ENCODE data around the gene DCPS. TPM values are rescaled to one million over a fixed set of nuclear protein-coding genes. Genes with fewer than 3 reads are reported as not detected.
"Not testable (repeated sequence)": the region's sequence is repeated elsewhere in the genome, so short reads cannot be mapped to it uniquely, and the experiment has no call there.

The DCPS gene
- total RNA-seq, 1 experiment from 2014 or later: 17.6 TPM

DNA sequence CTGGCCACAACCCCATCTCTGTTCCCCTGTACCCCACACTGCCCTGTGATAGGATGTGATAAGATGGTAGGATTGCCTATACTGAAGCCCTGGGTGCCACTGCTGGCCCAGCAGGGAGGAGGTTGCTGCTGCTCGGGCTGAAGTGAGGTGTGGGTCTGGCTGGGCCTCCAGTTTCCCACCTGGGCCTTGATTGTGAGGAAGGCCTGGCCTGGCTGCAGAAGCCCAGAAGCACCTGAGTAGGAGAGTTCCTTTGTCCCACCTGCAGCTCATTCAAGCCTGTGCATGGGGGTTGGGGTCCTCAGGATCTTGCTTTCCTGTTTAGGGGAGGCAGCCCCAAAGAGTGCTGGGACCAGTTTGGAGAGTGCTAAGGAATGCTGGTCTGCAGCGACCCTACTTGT lies 54.9 kb downstream of the DCPS start:
- Histone ChIP-seq H2AFZ (ENCODE audit: low read length) (no peak overlapping the region), H3K9me2 (replicated peaks; ENCODE audit: insufficient read depth, low read length) (no peaks in the 10 kb centered on the region), H3K9me3 (ENCODE audit: low read length) (no peaks in the 10 kb centered on the region), H3K79me2 (ENCODE audit: low read length) (peaks cover 8% of the 10 kb centered on the region; the same call in 1 of the 2 replicates), H3K27me3 (ENCODE audit: low read length) (no peaks in the 10 kb centered on the region), H3K9ac (ENCODE audit: low read length) (no peak overlapping the region), H3K4me3 (ENCODE audit: low read length) (no peak overlapping the region), H3K4me1 (ENCODE audit: low read length) (peaks cover 8% of the 10 kb centered on the region), H4K20me1 (ENCODE audit: insufficient read depth, low read depth, low read length) (0 out of 2 replicates have a peak, but pooled peaks cover 6% of the 10 kb centered on the region), H3K36me3 (ENCODE audit: insufficient read depth, low read length) (no peaks in the 10 kb centered on the region), H3K4me2 (ENCODE audit: low read depth, low read length, poor library complexity, severe bottlenecking) (no peak overlapping the region), H3K27ac (ENCODE audit: low read length) (no peak overlapping the region)
- DNase-seq: no peak

DNA sequence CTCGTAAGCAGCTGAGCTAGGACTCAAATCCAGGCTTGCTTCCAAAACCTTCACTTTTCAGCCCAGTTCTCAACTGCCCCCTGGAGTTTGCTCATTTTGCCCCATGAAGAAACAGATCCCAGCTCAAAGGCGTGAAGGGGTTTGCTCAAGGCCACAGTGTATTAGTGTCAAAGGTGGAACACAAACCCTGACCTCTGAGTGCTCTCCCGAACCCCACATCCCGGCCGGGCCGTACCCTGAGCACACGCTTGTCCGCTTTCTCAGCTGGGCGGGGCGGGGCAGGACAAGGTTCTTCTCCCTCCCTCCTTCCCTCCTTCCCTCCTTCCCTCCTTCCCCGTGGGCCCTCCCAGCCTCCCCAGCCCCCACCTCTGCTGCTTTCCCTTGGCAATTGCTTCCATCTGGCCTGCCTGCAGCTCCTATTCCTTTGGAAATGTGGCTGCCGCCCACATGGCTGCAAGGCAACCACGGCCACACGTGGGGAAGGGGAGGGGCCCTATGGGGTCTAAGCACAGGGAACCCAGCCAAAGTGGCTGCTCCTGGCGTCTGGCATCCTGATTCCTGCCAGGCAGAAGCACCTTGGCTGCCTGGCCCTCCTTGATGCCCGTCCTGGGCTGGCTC lies 55.7 kb downstream of the DCPS start:
- Histone ChIP-seq H3K9me2 (replicated peaks; ENCODE audit: insufficient read depth, low read length) (no peaks in the 10 kb centered on the region), H3K79me2 (ENCODE audit: low read length) (peaks cover 4% of the 10 kb centered on the region; the same call in 1 of the 2 replicates), H3K9ac (ENCODE audit: low read length) (no peak overlapping the region), H3K27ac (ENCODE audit: low read length) (no peak overlapping the region), H3K36me3 (ENCODE audit: insufficient read depth, low read length) (no peaks in the 10 kb centered on the region), H3K9me3 (ENCODE audit: low read length) (no peaks in the 10 kb centered on the region), H3K27me3 (ENCODE audit: low read length) (no peaks in the 10 kb centered on the region), H2AFZ (ENCODE audit: low read length) (no peak overlapping the region), H3K4me2 (ENCODE audit: low read depth, low read length, poor library complexity, severe bottlenecking) (no peak overlapping the region), H3K4me3 (ENCODE audit: low read length) (no peak overlapping the region), H4K20me1 (ENCODE audit: insufficient read depth, low read depth, low read length) (0 out of 2 replicates have a peak, but pooled peaks cover 6% of the 10 kb centered on the region), H3K4me1 (ENCODE audit: low read length) (peaks cover 5% of the 10 kb centered on the region; the same call in 1 of the 2 replicates)
- no peak for DNase-seq

DNA sequence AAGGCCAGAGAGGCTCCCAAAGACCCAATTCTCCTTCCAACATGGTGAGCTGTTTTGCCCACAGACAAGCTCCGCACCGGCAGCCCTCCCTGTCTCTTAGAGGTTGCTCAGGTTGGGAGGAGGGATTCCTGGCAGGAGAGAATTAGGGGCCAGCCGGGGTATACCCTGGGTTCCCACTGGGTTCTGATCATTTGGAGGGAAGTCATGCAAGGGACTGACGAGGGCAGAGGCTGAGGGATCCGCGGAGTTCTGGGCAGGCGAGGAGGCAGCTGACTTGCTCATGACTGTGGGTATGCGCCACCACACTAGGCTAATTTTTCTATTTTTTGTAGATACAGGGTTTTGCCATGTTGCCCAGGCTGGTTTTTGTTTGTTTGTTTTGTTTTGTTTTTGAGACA lies 56.2 kb downstream of the DCPS start:
- Histone ChIP-seq H3K9me2 (replicated peaks; ENCODE audit: insufficient read depth, low read length) (no peaks in the 10 kb centered on the region), H3K79me2 (ENCODE audit: low read length) (no peaks in the 10 kb centered on the region), H3K27ac (ENCODE audit: low read length) (no peak overlapping the region), H3K9ac (ENCODE audit: low read length) (no peak overlapping the region), H3K36me3 (ENCODE audit: insufficient read depth, low read length) (no peaks in the 10 kb centered on the region), H3K4me2 (ENCODE audit: low read depth, low read length, poor library complexity, severe bottlenecking) (no peak overlapping the region), H3K4me1 (ENCODE audit: low read length) (peaks cover 5% of the 10 kb centered on the region; the same call in 1 of the 2 replicates), H3K4me3 (ENCODE audit: low read length) (no peak overlapping the region), H2AFZ (ENCODE audit: low read length) (no peak overlapping the region), H3K9me3 (ENCODE audit: low read length) (no peaks in the 10 kb centered on the region), H4K20me1 (ENCODE audit: insufficient read depth, low read depth, low read length) (0 out of 2 replicates have a peak, but pooled peaks cover 6% of the 10 kb centered on the region), H3K27me3 (ENCODE audit: low read length) (no peaks in the 10 kb centered on the region)
- DNase-seq: no peak

DNA sequence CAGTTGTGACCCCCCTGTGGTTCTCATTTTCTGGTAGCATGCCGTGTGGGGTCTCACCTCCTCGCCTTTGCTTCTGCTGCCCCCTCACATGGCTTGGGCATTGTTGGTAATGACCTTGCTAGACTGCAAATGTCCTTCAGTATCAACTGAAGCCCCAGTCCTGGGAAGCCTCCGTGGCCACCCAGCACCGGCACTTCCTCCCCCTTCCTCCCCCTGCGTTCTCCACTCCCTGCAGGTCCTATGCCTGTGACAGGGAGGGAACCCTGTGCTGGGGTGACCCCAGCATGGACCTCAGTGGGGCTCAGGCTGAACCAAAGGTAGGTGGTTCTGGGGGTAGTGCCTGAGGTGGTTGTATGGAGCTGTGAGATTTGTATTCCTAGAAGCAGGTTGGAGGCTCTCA lies 57.5 kb downstream of the DCPS start:
- H3K9me3 ChIP-seq (ENCODE audit: low read length): no peaks in the 10 kb centered on the region
- H3K27ac ChIP-seq (ENCODE audit: low read length): no peak overlapping the region
- no peaks in the 10 kb centered on the region for H3K79me2 ChIP-seq (ENCODE audit: low read length)
- no peaks in the 10 kb centered on the region for H3K36me3 ChIP-seq (ENCODE audit: insufficient read depth, low read length)
- H3K4me1 ChIP-seq (ENCODE audit: low read length): peaks cover 1% of the 10 kb centered on the region; the same call in 1 of the 2 replicates
- H2AFZ ChIP-seq (ENCODE audit: low read length): no peak overlapping the region
- H3K4me3 ChIP-seq (ENCODE audit: low read length): no peak overlapping the region
- no peaks in the 10 kb centered on the region for H3K27me3 ChIP-seq (ENCODE audit: low read length)
- no peak overlapping the region for H3K4me2 ChIP-seq (ENCODE audit: low read depth, low read length, poor library complexity, severe bottlenecking)
- H4K20me1 ChIP-seq (ENCODE audit: insufficient read depth, low read depth, low read length): 0 out of 2 replicates have a peak, but pooled peaks cover 6% of the 10 kb centered on the region
- no peaks in the 10 kb centered on the region for H3K9me2 ChIP-seq (replicated peaks; ENCODE audit: insufficient read depth, low read length)
- no peak overlapping the region for H3K9ac ChIP-seq (ENCODE audit: low read length)
- no peak for DNase-seq

DNA sequence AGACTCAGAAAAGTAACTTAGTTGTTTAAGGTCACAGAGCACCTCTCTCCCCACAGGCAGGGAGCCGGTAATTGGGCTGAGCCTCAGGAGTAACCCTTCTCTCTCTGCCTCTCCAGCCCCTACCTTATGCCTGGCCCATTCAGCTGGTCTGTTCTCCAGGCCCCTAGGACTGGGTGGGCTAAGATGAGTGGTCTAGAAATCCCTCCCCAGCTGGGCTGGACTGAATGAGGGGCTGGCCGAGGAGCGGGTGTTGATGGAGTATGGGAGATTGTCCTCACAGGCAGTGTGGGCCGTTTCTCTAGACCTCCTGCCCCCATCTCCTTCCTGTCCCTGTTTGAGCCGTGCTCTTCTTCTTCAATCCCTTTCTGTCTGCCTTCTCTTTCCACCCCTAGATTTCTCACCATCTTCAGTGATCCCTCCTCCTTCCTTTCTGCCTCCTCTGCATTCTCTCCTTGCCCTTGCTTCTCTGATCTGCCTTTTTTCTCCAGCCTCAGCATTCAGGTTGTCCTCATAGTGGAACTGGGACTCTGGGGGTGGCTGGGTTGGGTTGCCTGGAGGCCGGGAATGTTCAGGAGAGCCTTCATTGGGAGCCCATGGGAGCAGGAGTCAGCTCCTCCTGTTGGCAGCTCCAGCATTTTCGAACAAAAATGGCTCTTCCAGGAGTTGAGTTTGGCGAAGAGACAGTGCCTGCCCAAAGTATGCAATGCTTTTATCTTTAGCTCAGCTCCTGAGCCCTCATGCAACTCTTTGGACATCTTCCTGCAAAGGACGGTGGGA lies 59.2 kb downstream of the DCPS start:
- Histone ChIP-seq H3K9me3 (ENCODE audit: low read length) (no peaks in the 10 kb centered on the region), H3K36me3 (ENCODE audit: insufficient read depth, low read length) (no peaks in the 10 kb centered on the region), H3K9me2 (replicated peaks; ENCODE audit: insufficient read depth, low read length) (no peaks in the 10 kb centered on the region), H3K79me2 (ENCODE audit: low read length) (no peaks in the 10 kb centered on the region), H3K4me3 (ENCODE audit: low read length) (no peak overlapping the region), H3K4me2 (ENCODE audit: low read depth, low read length, poor library complexity, severe bottlenecking) (no peak overlapping the region), H4K20me1 (ENCODE audit: insufficient read depth, low read depth, low read length) (0 out of 2 replicates have a peak, but pooled peaks cover 6% of the 10 kb centered on the region), H3K4me1 (ENCODE audit: low read length) (no peaks in the 10 kb centered on the region), H3K27ac (ENCODE audit: low read length) (no peak overlapping the region), H3K9ac (ENCODE audit: low read length) (no peak overlapping the region), H3K27me3 (ENCODE audit: low read length) (no peaks in the 10 kb centered on the region), H2AFZ (ENCODE audit: low read length) (no peak overlapping the region)
- no peak for DNase-seq

DNA sequence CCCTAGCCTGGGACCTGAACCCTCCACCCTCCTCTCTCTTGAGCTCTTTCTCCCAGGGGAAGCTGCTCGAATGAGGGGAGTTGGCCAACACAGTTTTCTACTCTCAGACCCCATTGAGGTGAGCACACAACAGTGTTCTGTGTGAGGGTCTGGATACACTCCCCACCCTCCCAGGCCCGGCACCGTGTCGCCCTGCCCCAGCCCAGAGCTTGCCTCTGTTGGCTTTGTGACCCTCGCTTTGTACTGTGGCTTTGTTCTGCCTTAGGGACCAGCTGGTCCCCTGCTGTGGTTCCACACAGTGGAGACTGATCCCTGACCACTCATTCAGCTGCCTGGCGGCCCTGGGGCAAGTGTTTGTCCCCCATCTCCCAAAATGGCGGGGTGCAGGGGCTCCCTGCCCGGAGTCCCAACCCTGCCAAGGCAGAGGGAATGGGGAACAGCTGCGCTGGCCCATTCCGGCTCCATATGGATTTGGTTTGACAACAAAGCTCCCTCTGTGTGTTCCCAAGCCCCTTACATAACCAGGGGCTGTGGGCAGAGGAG lies 59.9 kb downstream of the DCPS start:
- Histone ChIP-seq H2AFZ (ENCODE audit: low read length) (no peak overlapping the region), H3K36me3 (ENCODE audit: insufficient read depth, low read length) (no peaks in the 10 kb centered on the region), H3K27me3 (ENCODE audit: low read length) (no peaks in the 10 kb centered on the region), H3K9me3 (ENCODE audit: low read length) (no peaks in the 10 kb centered on the region), H3K4me3 (ENCODE audit: low read length) (no peak overlapping the region), H3K4me2 (ENCODE audit: low read depth, low read length, poor library complexity, severe bottlenecking) (no peak overlapping the region), H3K27ac (ENCODE audit: low read length) (no peak overlapping the region), H3K79me2 (ENCODE audit: low read length) (no peaks in the 10 kb centered on the region), H3K9ac (ENCODE audit: low read length) (no peak overlapping the region), H3K4me1 (ENCODE audit: low read length) (no peaks in the 10 kb centered on the region), H4K20me1 (ENCODE audit: insufficient read depth, low read depth, low read length) (0 out of 2 replicates have a peak, but pooled peaks cover 6% of the 10 kb centered on the region), H3K9me2 (replicated peaks; ENCODE audit: insufficient read depth, low read length) (no peaks in the 10 kb centered on the region)
- DNase-seq: no peak

DNA sequence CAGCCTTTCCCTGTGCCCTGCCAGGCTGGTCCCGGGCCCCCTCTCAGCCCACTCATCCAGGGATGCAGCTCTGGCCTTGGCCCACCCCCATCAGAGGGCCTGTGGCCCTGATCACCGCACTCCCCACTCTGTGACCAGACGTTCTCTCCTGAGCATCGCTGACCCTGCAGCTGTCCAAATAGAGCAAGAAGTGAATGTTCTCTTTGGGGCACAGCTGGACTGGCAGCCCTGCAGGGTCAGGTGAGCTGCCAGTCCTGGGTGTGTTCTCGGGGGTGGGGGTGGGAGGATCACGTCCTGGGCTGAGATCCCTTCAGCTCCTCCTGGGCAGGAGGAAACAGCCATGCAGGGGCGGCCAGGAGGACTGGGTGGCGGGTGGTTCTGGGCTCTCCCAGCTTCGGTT lies 60.9 kb downstream of the DCPS start:
- H3K9me2 ChIP-seq (replicated peaks; ENCODE audit: insufficient read depth, low read length); DNase-seq; H3K4me3 ChIP-seq (ENCODE audit: low read length); H2AFZ ChIP-seq (ENCODE audit: low read length); H3K4me1 ChIP-seq (ENCODE audit: low read length); H4K20me1 ChIP-seq (ENCODE audit: insufficient read depth, low read depth, low read length); H3K36me3 ChIP-seq (ENCODE audit: insufficient read depth, low read length); H3K27ac ChIP-seq (ENCODE audit: low read length); H3K9ac ChIP-seq (ENCODE audit: low read length); H3K9me3 ChIP-seq (ENCODE audit: low read length); H3K4me2 ChIP-seq (ENCODE audit: low read depth, low read length, poor library complexity, severe bottlenecking); H3K79me2 ChIP-seq (ENCODE audit: low read length); H3K27me3 ChIP-seq (ENCODE audit: low read length): not testable (repeated sequence)

DNA sequence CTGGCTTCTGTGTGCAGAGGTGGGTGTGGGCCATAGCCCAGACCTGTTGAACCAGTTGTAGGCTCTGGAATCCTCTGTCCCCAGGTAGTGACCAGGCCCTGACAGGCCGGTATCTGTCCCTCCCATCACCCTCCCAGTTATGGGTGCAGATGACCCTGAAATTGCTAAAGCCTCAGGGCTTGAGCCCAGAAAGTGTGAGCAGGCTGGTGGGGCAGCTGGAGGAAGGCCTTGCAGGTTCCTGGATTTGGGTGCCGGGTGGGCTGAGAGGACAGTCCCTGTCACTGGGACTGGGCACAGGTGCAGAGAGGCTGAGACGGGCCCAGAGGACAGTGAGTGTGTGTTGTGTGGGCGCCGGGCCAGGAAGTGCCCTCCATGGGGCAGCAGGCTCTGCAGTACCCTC lies 61.6 kb downstream of the DCPS start:
- H3K4me1 ChIP-seq (ENCODE audit: low read length); H3K9ac ChIP-seq (ENCODE audit: low read length); DNase-seq; H3K4me2 ChIP-seq (ENCODE audit: low read depth, low read length, poor library complexity, severe bottlenecking); H2AFZ ChIP-seq (ENCODE audit: low read length); H4K20me1 ChIP-seq (ENCODE audit: insufficient read depth, low read depth, low read length); H3K9me3 ChIP-seq (ENCODE audit: low read length); H3K27me3 ChIP-seq (ENCODE audit: low read length); H3K36me3 ChIP-seq (ENCODE audit: insufficient read depth, low read length); H3K79me2 ChIP-seq (ENCODE audit: low read length); H3K4me3 ChIP-seq (ENCODE audit: low read length); H3K27ac ChIP-seq (ENCODE audit: low read length); H3K9me2 ChIP-seq (replicated peaks; ENCODE audit: insufficient read depth, low read length): not testable (repeated sequence)

Data from Karpas-422 (cell line).